Measurements from ENCODE around the gene ABHD10. TPM values are rescaled to one million over a fixed set of nuclear protein-coding genes. Genes with fewer than 3 reads are reported as not detected.

The ABHD10 gene
- total RNA-seq, 1 experiment from 2014 or later, result 30.3 TPM

- ChIA-PET CTCF (interaction anchor here (1.0 kb wide), 1 partner anchor 10 kb away, joined by 4 read pairs; no protein-coding TSS in a partner anchor), POLR2A (no interaction called here)
- TF ChIP-seq TCF7L2 (IDR thresholded peaks at IDR 0.05; ENCODE audit: low read depth, low read length) (no peak), POLR2AphosphoS5 (IDR thresholded peaks at IDR 0.05; ENCODE audit: low read depth, low read length) (no peak), REST (IDR thresholded peaks at IDR 0.05; ENCODE audit: insufficient read depth in 1 of 2, low read depth in 2 of 2, low read length in 1 of 2) (no peak), SIN3A (IDR thresholded peaks at IDR 0.05; ENCODE audit: borderline replicate concordance, insufficient read depth, low read depth, low read length) (no peak)
- no peaks in the 10 kb centered on the region for H3K27me3 ChIP-seq (ENCODE audit: control insufficient read depth, insufficient read depth, low read length)
- in situ Hi-C loops (cut with HindIII; ENCODE audit: low pct_unique_long_range_greater_than_20kb, low sequenced_read_pairs), result no loop called here
- no peak for DNase-seq (ENCODE audit: low read depth, low spot score)
- no peaks in the 10 kb centered on the region for H3K4me1 ChIP-seq (ENCODE audit: control insufficient read depth, insufficient read depth, low read length)
- no peak overlapping the region for H3K27ac ChIP-seq (ENCODE audit: low read length)
- no peaks in the 10 kb centered on the region for H3K9me3 ChIP-seq (ENCODE audit: control insufficient read depth, insufficient read depth, low read depth, low read length)
- no peak for ATAC-seq
- BruUV-seq (replicated peaks), result no TSS peak
- no peak overlapping the region for H3K4me3 ChIP-seq (ENCODE audit: low read depth in 2 of 2, low read length in 2 of 2)
- intact Hi-C loops (cut with micrococcal nuclease; ENCODE audit: unreplicated experiment), result no loop called here
- H3K36me3 ChIP-seq (ENCODE audit: control insufficient read depth, insufficient read depth, low read length), result no peaks in the 10 kb centered on the region
These were observed 24.7 kb downstream of the ABHD10 start for GRCh38 chr3:112003321-112004080.

- H3K27me3 ChIP-seq (ENCODE audit: control insufficient read depth, insufficient read depth, low read length), result no peaks in the 10 kb centered on the region
- H3K36me3 ChIP-seq (ENCODE audit: control insufficient read depth, insufficient read depth, low read length), result no peaks in the 10 kb centered on the region
- POLR2A ChIA-PET, result no interaction called here
- intact Hi-C loops (cut with micrococcal nuclease; ENCODE audit: unreplicated experiment), result no loop called here
- H3K27ac ChIP-seq (ENCODE audit: low read length), result no peak overlapping the region
- no TSS peak for BruUV-seq (replicated peaks)
- H3K4me1 ChIP-seq (ENCODE audit: control insufficient read depth, insufficient read depth, low read length), result no peaks in the 10 kb centered on the region
- no peak for ATAC-seq
- no peaks in the 10 kb centered on the region for H3K9me3 ChIP-seq (ENCODE audit: control insufficient read depth, insufficient read depth, low read depth, low read length)
- CTCF ChIA-PET, result no interaction called here
- H3K4me3 ChIP-seq (ENCODE audit: low read depth in 2 of 2, low read length in 2 of 2), result no peak overlapping the region
- in situ Hi-C loops (cut with HindIII; ENCODE audit: low pct_unique_long_range_greater_than_20kb, low sequenced_read_pairs), result no loop called here
- TF ChIP-seq CTCF (IDR thresholded peaks at IDR 0.05) (no peak), SIN3A (IDR thresholded peaks at IDR 0.05; ENCODE audit: borderline replicate concordance, insufficient read depth, low read depth, low read length) (no peak), REST (IDR thresholded peaks at IDR 0.05; ENCODE audit: insufficient read depth in 1 of 2, low read depth in 2 of 2, low read length in 1 of 2) (no peak), POLR2AphosphoS5 (IDR thresholded peaks at IDR 0.05; ENCODE audit: low read depth, low read length) (no peak), TCF7L2 (IDR thresholded peaks at IDR 0.05; ENCODE audit: low read depth, low read length) (no peak)
- DNase-seq (ENCODE audit: low read depth, low spot score), result no peak
These were observed 25.4 kb downstream of the ABHD10 start for GRCh38 chr3:112004187-112004586.
